BJ (cell line): ENCODE data around the gene TMEM94. TPM values are rescaled to one million over a fixed set of nuclear protein-coding genes. Genes with fewer than 3 reads are reported as not detected.

Source experiments
- CTCF ChIA-PET: fragments of 350-600 bp; formaldehyde crosslinking; extraction: SDS; loops from one replicate; lab custom pipeline; 2021; ENCODE audit warnings: antibody characterized with exemption, inconsistent platforms; lab: Yijun Ruan, JAX
- POLR2A ChIA-PET: fragments of 300-600 bp; sonication (Branson Sonifier 250); formaldehyde crosslinking; extraction: SDS; loops from one replicate; lab custom pipeline; 2021; ENCODE audit warnings: antibody characterized with exemption; lab: Charles Lee
- DNase-seq: peaks from one replicate; pipeline ENCODE4 v3.0.0-alpha.2; 2011; ENCODE audit warnings: low read depth
- H3K27me3 ChIP-seq: 2 replicates; pipeline ENCODE4 v1.6.0; 2011; ENCODE audit warnings: low read length; ENCODE audit not compliant: control insufficient read depth, insufficient read depth
- H3K36me3 ChIP-seq: 2 replicates; pipeline ENCODE4 v1.5.1; 2011; ENCODE audit warnings: low read length; ENCODE audit not compliant: control insufficient read depth, insufficient read depth
- H3K4me3 ChIP-seq: 2 replicates; pipeline ENCODE4 v1.5.1; 2011; ENCODE audit warnings: low read depth, mild to moderate bottlenecking, control low read depth, low read length
- polyA minus RNA-seq: library from RNA; depleted of rRNA, polyadenylated mRNA; stranded (reverse); fragments of >200 nt; gene quantifications from 2 replicates; pipeline ENCODE4 v1.2.3, GENCODE V29; 2011; rRNA and poly(A)+ RNA removed
- polyA plus RNA-seq: library from polyadenylated mRNA; depleted of rRNA; stranded (reverse); fragments of >200 nt; gene quantifications from 2 replicates; pipeline ENCODE4 v1.2.3, GENCODE V29; 2011; rRNA removed
- TF ChIP-seq, protein P1 (sequence below): IDR thresholded peaks from 2 replicates; pipeline ENCODE4 v1.5.1; 2011; ENCODE audit warnings: low read depth, mild to moderate bottlenecking, control low read depth, inconsistent platforms, low read length, moderate library complexity; ENCODE audit not compliant: insufficient read depth

Gene TMEM94
- 14.0 and 35.5 TPM in 2 replicates for polyA plus RNA-seq
- polyA minus RNA-seq, result 30.5 and 35.2 TPM in 2 replicates

GRCh38 chr17:75456417-75457046 lies at the start of gene TMEM94:
TSS of gene TMEM94 (plus strand) at chr17:75456635. CDS start at chr17:75471906, 15,271 bp downstream.
- TF ChIP-seq, protein P1, sequence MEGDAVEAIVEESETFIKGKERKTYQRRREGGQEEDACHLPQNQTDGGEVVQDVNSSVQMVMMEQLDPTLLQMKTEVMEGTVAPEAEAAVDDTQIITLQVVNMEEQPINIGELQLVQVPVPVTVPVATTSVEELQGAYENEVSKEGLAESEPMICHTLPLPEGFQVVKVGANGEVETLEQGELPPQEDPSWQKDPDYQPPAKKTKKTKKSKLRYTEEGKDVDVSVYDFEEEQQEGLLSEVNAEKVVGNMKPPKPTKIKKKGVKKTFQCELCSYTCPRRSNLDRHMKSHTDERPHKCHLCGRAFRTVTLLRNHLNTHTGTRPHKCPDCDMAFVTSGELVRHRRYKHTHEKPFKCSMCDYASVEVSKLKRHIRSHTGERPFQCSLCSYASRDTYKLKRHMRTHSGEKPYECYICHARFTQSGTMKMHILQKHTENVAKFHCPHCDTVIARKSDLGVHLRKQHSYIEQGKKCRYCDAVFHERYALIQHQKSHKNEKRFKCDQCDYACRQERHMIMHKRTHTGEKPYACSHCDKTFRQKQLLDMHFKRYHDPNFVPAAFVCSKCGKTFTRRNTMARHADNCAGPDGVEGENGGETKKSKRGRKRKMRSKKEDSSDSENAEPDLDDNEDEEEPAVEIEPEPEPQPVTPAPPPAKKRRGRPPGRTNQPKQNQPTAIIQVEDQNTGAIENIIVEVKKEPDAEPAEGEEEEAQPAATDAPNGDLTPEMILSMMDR, result no peak
- peak; percentile 81 for DNase-seq
- Histone ChIP-seq H3K36me3 (no peaks in the 10 kb centered on the region), H3K4me3 (peak within 1 kb of the TSS; percentile 93), H3K27me3 (no peaks in the 10 kb centered on the region)
- ChIA-PET CTCF (interaction anchor here (1.0 to 1.9 kb wide), 7 partner anchors 12 to 60 kb away, joined by 3 to 7 read pairs (median 5); partner anchors contain the start of gene TSEN54), POLR2A (interaction anchor here (0.7 to 0.8 kb wide), 3 partner anchors 23 to 52 kb away, joined by 3 to 4 read pairs (median 3); no protein-coding TSS in a partner anchor)

DNA sequence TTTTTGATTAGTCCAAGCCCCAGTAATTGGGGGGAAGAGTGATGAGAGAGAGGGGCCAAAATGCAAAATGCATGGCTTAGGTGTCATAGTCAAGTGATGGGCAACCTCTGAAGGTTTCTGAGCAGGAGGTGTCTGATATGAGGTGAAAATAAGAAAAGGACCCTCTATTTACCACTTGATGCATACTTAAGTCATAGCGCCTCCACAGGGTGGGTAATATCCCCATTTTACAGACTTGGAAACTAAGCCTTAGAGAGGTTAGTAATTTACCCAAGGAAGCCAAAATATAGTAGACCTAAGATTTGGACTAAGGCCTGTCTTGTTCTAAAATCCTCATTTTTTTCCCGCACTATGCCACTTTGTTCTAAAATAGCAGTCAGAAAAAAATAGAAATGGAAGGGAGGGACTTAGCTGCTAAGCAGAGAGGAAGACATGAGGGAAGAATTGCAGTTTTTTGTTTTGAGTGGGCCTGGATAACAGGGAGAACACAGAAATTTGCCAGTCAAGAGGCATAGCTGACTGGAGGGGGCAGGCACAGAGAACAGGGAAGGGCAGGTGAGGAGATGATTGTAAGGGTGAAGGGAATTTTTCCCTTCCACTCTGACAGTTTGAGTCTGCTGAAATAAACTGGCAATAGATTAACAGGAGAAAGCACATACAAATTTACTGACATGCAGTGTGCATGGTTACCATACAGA lies 48.6 kb upstream of the TMEM94 start:
- ChIA-PET POLR2A (no interaction called here), CTCF (interaction anchor here (1.2 to 2.6 kb wide), 3 partner anchors 130 to 226 kb away, joined by 3 to 6 read pairs (median 4); partner anchors contain the start of genes MIF4GD and SMIM5)
- Histone ChIP-seq H3K27me3 (peaks cover 5% of the 10 kb centered on the region; the same call in 1 of the 2 replicates), H3K36me3 (no peaks in the 10 kb centered on the region), H3K4me3 (no peak overlapping the region)
- TF ChIP-seq, protein P1, result no peak
- DNase-seq, result no peak

DNA sequence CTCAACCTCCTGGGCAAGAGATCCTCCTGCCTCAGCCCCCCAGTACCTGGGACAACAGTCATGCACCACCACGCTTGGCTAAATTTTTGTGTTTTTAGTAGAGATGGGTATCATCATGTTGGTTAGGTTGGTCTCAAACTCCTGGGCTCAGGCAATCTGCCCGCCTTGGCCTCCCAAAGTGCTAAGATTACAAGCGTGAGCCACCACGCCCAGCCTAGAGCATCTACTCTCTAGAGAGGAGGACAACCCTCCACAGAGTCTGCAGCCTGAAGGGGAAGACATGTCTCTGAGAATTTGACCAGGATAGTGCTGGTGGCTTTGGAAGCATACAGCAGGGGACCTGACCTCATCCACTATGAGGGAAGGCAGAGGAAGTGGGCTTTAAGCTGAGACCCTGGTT lies 46.3 kb upstream of the TMEM94 start:
- ChIA-PET CTCF (interaction anchor here (0.8 to 1.3 kb wide), 3 partner anchors 87 to 141 kb away, joined by 3 to 4 read pairs (median 3); no protein-coding TSS in a partner anchor), POLR2A (no interaction called here)
- TF ChIP-seq, protein P1, result no peak
- Histone ChIP-seq H3K27me3 (peaks cover 5% of the 10 kb centered on the region), H3K36me3 (no peaks in the 10 kb centered on the region), H3K4me3 (no peak overlapping the region)
- no peak for DNase-seq

- H3K27me3 ChIP-seq, result peaks cover 6% of the 10 kb centered on the region
- TF ChIP-seq, protein P1, result no peak
Measured at GRCh38 chr17:75411328-75412067, 44.9 kb upstream of the TMEM94 start.

More at GRCh38 chr17:75411328-75412067, 44.9 kb upstream of the TMEM94 start:
- DNase-seq, result no peak
- Histone ChIP-seq H3K4me3 (no peak overlapping the region), H3K36me3 (no peaks in the 10 kb centered on the region)
- POLR2A ChIA-PET, result no interaction called here
- CTCF ChIA-PET, result interaction anchor here (1.0 to 4.3 kb wide), 13 partner anchors 10 to 297 kb away, joined by 3 to 28 read pairs (median 6); partner anchors contain the start of genes GGA3, MIF4GD, MRPS7 and SLC25A19
